ENCODE measurements around the gene KCNH5.

GRCh38 chr14:62734831-62735230 is 310.4 kb downstream of the KCNH5 start:
- TF ChIP-seq GATA2 (IDR thresholded peaks at IDR 0.05; ENCODE audit: low read depth, low read length) (no peak), GATA3 (IDR thresholded peaks at IDR 0.05; ENCODE audit: low read depth, low read length) (no peak)

Data from SH-SY5Y (cell line).